CD4-positive, alpha-beta T cell treated with Interferon gamma for 1 hour (primary cell): Measurements from ENCODE around the gene MRPS17.
"Not testable (repeated sequence)": the region's sequence is repeated elsewhere in the genome, so short reads cannot be mapped to it uniquely, and the experiment has no call there.

Experiments
- DNase-seq: peaks from one replicate; pipeline ENCODE4 v3.0.0-alpha.2; 2020

The MRPS17 gene

GRCh38 chr7:55951637-55952351 lies at the start of gene MRPS17:
MRPS17 (plus strand) TSS chr7:55951877; CDS start chr7:55953196, 1,319 bp downstream.
- DNase-seq = peak; percentile 93

GRCh38 chr7:55903985-55904759 lies 47.5 kb upstream of the MRPS17 start:
- DNase-seq = no peak

- no peak for DNase-seq
Observed at GRCh38 chr7:55912748-55913158, 38.9 kb upstream of the MRPS17 start.

- DNase-seq = no peak
Observed at GRCh38 chr7:55917771-55918170, 33.9 kb upstream of the MRPS17 start.

- DNase-seq = no peak
Observed at GRCh38 chr7:55928006-55928767, 23.5 kb upstream of the MRPS17 start.

- no peak for DNase-seq
Observed at GRCh38 chr7:55931421-55932151, 20.1 kb upstream of the MRPS17 start.

- no peak for DNase-seq
Observed at GRCh38 chr7:55939514-55940123, 12.1 kb upstream of the MRPS17 start.

GRCh38 chr7:55946545-55946944 lies 5.1 kb upstream of the MRPS17 start:
- DNase-seq = no peak

GRCh38 chr7:55952352-55952671 lies 635 bp downstream of the MRPS17 start:
- DNase-seq = not testable (repeated sequence)

- no peak for DNase-seq
Observed at GRCh38 chr7:55953707-55954475, 2.2 kb downstream of the MRPS17 start.

GRCh38 chr7:55957190-55957589 lies 5.5 kb downstream of the MRPS17 start:
- no peak for DNase-seq

GRCh38 chr7:55962014-55962413 lies 10.3 kb downstream of the MRPS17 start:
- DNase-seq = no peak

- no peak for DNase-seq
Observed at GRCh38 chr7:55963584-55964168, 12.0 kb downstream of the MRPS17 start.

- peak; percentile 64 for DNase-seq
Observed at GRCh38 chr7:55964261-55965099, 12.8 kb downstream of the MRPS17 start, which contains the start of gene NIPSNAP2. NIPSNAP2 (plus strand) TSS chr7:55964585; CDS start chr7:55964610, 25 bp downstream.

GRCh38 chr7:55965100-55965470 lies 13.4 kb downstream of the MRPS17 start:
- no peak for DNase-seq

- no peak for DNase-seq
Observed at GRCh38 chr7:55965805-55966421, 14.2 kb downstream of the MRPS17 start.

- DNase-seq = no peak
Observed at GRCh38 chr7:55966851-55967250, 15.2 kb downstream of the MRPS17 start.

GRCh38 chr7:55969391-55969790 lies 17.7 kb downstream of the MRPS17 start:
- no peak for DNase-seq

GRCh38 chr7:55970561-55970960 lies 18.9 kb downstream of the MRPS17 start:
- no peak for DNase-seq

- DNase-seq = no peak
Observed at GRCh38 chr7:55970978-55971377, 19.3 kb downstream of the MRPS17 start.
